NK-92 (cell line): Measurements from ENCODE around the gene WWOX.

Source experiments
- DNase-seq: peaks from one replicate; lab custom pipeline; 2025; ENCODE audit not compliant: unreplicated experiment; lab: John Stamatoyannopoulos, UW

WWOX gene

DNA sequence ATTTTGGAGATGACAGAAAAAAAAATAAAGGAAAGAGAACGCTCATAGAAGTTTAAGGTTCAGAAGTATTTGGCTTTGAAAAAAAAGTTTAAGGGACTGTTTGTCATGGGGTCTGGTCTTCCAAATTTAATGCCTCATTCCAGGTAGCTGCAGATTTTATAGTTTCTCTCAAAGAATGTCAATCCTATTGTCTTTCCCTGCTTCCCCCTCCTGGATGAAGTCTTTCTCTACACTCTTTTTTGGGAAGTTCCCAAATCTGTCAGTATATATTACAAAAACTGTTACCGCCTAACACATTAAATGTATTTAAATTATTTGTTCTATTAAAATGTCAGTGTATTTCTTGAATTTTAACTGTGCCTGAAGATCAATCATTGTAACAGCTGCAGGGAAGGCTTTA is 1043.6 kb downstream of the WWOX start:
- no peak for DNase-seq

DNA sequence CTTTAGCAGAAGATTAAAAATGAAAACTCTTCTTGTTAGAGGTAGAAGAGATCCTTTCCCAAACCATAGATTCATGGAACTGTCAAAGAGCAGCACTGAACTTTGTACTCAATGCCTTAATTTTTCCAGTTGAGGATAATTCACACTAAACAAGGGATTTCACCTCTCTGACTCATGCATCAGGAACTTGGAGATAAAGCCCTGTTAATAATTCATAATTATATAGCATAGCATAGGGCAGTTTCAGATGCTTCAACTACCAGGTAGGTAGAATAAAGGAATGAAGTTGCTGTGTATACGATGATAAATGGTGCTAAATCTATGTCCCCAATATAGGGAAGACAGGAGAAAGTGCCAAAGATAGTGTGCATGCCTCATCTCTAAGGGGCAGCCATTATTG is 1050.7 kb downstream of the WWOX start:
- DNase-seq = no peak

DNA sequence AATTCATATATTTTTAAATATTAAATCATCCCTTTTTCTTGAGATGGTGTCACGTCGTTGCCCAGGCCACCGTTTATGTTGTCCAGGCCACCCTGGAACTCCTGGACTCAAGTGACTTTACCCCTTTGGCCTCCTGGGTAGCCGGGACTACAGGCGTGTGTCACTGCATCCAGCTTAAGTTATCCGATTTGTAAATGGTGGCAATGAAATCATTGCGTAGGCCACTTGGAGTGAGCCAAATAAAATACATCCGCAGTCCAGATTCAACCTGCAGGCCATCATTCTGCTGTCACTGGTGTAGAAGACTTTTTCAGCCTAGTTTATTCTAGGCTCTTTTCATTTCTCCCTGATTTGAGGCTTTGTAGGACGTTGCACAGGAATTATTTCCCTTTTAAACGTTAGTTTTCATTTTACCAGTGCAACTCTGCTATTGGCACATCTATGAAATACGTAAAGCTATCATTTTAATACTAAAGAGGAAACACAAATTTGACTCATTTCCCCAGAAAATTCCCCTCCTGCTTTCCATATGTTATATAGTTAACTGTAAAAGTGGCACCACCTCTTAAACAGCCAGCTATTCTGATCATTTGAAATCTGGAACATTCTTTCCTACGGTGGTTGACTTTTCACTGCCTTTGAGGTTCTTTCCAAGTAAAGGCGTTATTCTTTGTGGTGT is 1051.3 kb downstream of the WWOX start:
- DNase-seq = no peak

DNA sequence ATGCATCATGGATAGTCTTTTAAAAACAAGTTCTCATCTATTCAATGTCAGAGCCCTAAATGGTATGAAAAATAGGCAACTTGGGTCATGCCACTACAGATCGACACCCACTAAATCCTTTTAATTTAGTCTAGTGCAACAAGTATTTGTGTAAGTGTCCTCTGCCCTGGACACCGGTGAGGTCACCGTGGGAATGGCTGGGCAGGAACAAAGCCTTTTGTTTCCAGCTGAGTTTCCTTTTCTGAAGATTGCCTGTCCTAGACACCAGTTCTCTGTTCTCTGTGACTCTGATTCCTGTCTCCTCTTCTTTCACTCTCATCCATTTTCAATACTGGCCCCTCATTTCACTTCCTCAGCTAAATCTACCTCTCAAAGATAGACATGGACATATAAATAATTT is 1054.6 kb downstream of the WWOX start:
- no peak for DNase-seq

DNA sequence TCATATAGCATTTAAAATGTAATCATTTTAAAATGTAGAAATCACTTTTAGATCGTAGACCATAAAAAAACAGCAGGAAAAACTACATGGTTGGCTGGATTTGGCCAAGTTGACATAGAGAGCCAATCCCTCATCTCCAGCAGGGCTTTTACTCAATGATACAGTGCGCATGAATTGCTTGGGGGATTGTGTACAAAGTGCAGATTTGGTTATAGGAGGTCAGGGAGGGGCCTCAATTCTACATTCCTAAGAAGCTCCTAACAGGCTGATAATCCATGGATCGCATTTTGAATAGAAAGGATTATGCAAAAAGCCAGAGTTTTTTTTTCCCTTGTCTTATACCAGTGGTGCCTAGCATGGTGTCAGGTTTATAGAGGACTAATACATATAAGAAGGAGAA is 1056.0 kb downstream of the WWOX start:
- DNase-seq = no peak

DNA sequence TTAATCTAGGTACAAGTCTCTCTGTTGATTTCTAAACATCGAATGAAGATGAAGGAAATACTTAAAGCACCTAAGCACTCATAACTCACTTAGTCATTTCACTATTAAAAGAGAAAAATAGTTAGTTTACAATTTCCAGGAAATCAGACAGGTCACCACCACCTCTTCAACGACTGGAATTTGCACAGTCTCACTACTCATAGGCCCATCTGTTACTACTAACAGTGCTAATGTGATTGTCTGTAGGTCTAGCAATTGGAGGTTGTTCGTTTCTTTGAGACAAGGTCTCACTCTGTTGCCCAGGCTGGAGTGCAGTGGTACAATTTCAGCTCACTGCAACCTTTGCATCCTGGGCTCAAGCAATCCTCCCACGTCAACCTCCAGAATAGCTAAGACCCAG is 1056.5 kb downstream of the WWOX start:
- DNase-seq = no peak

DNA sequence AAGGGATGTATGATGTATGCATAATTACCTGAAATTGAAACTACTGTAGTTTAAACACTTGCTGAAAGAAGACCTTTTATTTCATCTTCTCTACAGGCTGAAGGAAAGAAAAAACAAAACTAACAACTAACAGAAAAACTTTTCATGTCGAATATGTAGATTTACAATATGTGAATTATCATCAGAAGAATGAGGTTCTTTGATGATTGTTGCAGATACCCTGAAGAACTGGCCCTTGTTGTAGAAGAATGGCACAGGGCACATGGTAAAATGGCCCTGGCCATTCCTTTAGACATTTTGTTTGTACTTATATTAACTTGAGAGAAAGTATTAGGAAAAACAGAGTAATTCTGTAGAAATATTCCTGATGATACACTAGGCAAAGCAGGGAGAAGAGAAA is 1057.3 kb downstream of the WWOX start:
- no peak for DNase-seq

DNA sequence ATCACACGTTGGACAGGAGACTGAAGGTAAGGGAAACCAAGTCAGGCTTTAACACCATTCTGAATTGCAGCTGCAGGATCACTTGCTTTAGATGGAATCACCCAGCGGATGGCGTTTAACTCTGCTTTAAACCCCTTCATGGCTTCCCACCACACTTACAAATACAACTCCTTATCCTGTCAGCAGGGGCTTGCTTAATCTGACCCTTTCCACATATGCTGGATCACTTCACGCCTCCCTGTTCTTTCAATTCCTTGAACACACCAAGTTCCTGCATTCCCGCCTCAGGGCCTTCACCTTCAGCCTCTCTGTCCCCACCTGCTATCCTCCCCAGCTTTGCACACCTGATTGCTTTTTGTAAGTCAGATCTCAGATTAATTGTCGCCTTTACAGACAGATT is 1058.9 kb downstream of the WWOX start:
- DNase-seq = no peak

DNA sequence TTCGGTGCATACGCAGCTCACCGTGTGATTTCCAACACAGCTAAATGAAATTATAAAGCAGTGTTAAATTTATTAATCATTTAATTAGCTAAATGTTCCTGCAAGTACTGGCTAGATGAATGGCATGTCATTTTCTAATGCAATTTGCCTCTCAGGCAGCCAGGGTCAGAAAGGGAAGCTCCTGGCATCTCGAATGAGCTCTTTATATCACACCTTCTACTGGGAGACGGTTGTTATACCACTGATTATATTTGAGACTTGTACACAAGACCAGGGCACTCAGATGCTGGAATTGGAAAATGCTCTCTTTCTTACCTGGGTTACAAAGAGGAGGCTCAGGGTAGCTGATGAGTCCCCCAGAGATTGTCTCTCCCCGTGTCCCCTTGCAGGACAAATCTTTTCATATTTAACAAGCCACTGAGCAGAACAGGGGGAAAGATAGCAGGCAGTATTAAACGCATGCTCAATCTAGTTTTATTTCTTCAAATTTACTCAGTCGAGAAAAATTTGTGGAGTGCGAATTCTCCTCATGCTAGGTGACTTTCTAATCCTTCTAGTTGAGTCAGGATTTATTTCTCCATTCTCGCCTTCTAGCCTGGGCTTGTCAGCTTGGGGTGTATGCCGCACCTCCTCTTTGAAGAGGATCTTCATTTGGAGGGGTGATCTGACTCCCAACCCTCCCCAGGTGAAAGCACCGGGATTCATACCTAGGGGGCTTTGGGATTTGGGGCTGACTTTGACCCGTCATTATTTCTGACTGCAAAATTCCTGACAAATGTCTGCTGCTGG is 1060.0 kb downstream of the WWOX start:
- DNase-seq = no peak

DNA sequence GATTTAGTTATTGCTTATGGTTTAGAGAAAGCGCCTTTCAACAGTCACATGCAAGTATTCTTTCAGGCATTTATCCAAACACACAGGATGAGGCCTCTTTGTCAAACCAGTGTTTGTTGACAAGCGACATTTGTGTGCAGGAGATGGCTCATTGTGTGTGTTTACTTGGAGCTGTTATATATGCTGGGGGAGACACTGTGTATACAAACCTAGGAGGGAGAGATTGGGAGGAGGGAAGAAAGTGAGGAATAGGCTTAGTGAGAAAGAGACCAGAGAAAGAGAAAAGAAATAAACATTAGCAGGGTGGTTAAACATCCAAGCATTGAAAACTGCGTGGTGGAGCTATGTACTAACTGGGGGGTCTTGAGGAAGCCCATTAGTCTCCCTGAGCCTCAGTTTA is 1063.5 kb downstream of the WWOX start:
- no peak for DNase-seq

DNA sequence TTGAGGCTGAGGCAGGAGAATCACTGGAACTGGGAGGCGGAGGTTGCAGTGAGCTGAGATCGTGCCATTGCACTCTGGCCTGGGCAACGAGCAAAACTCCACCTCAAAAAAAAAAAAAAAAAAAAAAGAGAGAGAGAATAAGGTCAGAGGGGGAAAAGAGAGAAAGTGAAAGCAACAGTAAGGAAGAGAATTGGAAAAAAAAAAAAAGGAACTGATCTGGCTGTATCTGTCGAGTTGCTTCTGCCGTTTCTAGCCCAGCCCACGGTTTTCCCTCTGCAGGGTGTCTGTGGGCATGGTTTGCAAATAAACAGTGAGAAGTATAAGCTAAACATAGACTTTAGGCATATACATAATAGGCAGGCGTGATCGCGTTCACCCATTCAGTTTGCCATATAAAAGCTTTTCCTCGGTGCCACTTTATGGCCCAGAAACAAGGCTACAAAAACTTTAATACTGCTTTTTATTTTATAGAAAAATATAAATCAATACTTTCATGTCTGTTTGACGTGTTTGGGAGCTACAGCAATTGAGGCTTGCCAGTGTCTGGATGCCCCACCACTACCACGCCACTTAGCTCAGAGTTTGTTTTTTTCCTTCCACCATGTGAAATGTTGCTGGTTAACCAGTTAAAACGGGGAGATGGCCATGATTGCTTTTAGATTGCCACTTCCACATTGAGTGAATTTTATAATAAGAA is 1064.4 kb downstream of the WWOX start:
- no peak for DNase-seq

DNA sequence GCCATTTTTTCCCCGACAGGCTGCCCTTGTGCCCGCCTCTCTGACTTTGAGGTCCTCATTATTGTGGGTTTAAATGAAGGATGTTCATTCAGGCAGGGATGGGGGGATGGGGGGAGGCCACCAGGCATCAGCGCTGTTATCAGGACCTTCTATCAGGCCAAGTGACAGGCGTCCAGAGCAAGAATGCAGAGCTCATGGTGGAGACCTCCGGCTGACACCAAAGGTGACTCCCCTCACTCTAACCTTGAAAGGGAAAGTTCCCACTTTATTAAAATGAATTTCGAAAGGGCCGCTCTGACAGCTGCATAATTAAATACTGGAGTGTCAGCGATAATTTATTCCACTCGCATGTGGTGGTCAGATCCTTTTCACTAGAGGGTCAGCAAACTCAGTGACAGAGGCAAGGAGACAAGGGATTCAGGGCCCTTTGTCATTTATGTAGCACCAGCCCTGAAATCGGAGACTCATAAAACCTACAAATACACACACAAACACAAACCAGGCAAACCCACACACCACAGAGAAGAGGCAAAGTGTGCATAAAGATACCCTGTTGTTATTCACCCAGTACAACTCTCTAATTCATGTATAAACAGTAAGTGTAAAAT is 1065.0 kb downstream of the WWOX start:
- DNase-seq = no peak

DNA sequence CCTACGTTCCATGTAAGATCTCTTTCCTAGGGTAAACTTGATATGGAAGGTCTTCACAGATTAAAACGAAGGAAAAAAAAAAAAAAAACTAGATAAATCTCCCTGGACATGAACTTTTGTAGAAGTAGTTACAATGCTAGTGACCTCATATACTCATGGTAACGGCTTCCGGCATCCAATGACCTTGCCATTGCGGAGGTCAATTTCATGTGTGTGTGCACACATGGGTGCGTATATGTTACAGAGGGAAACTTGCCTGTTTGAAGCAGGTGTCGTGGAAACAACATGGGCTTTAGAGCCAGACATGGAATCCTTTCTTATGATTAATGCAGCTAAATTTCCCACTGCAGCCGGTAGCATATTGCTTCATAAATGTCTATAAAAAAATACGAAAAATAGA is 1065.6 kb downstream of the WWOX start:
- DNase-seq = no peak

DNA sequence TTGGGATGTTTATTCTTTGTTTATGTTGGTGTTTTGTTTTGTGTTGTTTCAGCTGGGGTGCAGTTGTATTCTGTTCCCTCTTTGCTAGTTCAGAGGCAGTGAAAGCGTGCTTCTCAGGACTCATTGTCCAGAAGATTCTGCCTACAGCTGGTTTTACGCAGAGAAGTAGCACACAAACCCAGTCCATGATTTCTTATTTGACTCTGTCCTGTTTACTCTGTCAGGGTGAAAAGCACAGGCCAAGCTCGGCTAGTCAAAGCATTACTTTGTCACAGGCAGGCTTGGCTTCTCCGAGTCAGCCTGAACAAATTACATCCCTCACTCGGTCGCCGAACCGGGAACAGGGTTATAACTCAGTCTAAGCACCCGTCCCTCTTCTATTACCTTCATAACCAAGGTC is 1066.1 kb downstream of the WWOX start:
- no peak for DNase-seq

DNA sequence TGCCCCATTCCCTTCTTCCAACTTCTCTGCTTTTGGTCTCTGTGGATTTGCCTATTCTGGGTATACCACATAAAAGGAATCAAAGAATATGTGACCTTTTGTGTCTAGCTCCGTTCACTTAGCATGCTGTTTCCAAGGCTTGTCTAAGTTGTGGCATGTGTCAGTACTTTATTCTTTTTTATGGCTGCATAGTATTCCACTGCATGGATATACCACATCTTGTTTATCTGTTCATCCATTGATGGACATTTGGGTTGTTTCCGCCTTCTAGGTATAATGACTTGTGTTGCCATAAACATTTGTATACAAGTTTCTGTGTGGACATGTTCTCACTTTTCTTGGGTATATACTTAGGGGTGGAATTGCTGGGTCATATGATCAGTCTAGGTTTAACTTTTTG is 1068.4 kb downstream of the WWOX start:
- no peak for DNase-seq

DNA sequence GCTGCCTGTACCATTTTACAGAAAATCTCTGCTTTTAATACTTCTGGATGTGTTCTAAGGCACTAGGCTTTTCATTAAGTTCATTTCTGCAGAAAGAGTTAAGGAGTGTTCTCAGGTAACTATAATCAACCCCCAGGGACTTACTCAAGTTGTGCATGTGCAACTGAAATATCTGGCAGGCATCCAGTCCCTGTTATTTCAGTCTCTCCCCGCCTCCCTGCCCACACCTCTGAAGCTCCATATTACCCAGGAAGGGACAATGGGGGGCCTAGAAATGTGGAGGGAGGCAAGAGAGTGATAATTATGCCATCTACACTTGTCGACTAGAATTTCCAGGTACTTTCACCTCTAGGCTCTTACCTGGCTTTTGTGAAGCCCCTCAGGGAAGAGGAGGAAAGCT is 1068.9 kb downstream of the WWOX start:
- no peak for DNase-seq

DNA sequence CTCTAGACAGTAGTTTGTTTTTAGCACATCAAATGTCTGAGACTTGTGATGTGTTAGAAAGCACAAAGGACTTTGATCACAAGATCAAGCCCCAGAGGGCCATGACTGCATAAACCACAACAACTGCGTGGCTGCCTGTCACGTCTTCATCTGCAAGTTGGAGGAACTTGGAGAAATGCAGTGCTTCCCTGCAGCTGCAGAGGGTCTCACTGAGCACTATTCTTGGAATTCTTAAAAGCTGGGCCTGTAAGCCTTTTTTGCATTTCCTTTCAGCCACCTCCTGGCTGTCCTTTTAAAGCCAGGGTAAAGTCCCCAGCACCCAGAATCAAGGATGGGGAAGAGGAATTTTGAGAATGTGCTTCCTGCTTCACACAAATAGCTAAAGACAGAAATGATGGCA is 1069.8 kb downstream of the WWOX start:
- no peak for DNase-seq

DNA sequence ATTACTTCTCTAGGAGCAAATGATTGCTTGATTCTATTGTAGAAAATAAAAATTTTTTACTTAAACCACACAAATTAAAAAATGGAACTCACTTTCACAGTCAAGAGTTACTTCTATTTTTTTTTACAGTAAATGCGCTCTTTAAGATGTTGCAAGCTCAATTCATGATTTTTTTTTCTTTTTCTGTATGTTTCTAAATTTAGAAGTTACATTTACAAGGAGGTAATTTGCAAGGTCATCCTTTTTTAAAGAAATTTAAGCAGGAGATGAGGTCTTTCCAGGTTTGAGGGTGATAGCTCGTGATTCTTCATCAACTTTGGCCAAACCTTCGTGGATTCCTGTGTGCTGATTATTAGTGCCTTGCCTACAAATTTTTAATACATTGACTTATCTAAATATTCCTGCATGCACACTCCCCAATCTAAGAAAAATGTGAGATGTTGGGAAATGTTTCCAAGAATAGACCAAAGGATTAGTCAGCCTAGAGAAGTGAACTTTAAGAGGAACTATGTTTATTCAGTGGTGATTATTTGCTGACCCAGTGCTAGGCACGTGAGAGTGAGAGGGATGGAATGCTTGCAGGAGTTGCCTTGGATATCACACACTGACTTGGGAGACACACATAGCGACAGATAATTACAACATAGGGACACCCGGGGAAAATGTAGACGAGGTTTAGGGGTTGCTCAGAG is 1071.2 kb downstream of the WWOX start:
- DNase-seq = no peak

DNA sequence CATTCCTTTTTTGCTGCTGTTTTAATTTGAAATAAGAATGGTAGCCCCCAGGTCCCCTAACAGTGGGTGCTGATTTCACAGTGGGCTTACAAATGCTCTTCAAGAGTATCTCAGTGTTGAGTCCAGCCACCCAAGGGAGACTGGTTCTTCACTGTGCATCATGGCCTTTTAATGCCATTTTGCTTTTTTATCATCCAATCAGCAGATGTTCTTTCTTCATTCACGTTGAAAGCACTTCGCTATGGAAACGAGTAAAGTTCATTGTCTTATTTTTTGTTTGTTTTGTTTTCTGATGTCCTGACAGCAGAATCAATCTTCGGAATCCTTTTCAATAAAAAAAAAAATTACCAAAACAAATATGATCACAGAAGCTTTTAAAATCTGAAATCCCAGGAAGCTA is 1072.0 kb downstream of the WWOX start:
- DNase-seq = no peak

DNA sequence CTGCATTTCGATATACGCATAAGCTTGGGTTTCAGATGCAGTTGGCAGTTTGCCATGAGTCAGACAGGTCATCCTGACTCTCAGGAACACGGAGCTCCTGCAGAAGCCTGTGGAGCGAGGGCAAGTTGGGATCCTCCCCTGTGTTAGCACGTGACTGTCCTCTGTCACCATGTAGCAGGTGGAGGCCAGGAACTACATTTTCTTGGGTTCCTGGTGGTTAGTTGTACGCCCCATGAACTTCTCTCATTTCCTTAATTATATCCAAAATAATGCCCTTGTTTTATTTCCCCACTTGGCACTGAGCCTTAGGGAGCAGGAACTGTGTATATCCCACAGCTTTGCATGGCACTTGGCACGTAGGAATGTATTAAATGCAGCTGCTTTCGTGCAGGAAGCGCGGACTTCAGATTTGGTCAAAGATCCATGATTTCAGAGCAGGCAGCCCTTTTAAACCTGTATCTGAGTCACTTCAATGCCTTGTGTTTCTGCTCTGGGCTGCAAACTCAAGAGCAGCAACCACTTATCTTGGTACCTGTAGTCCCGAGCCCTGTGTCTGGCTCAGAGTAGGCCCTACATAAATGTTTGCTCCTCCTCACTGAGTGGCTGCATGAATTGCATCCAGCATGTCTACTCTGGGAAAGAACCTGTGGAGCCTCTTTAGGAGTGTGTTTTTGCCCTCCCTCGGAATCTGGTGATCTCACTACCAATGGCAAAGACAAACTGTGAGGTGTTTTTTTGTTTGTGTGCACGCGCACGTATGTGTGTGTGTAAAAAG is 1072.7 kb downstream of the WWOX start:
- DNase-seq = no peak
